ENCODE measurements around the gene LSR. TPM values are rescaled to one million over a fixed set of nuclear protein-coding genes. Genes with fewer than 3 reads are reported as not detected.
A peak's percentile ranks its signal among the peaks of the same experiment; 100 is the strongest.

The LSR gene
- total RNA-seq, 1 experiment from 2014 or later = 211 TPM

- POLR2A ChIA-PET = no interaction called here
- H3K4me3 ChIP-seq (replicated peaks in 1 of 2; ENCODE audit: low read depth in 1 of 2, low read length in 2 of 2) = no peak overlapping the region
- CTCF ChIA-PET = interaction anchor here (1.1 kb wide), 1 partner anchor 16 kb away, joined by 3 read pairs; no protein-coding TSS in a partner anchor
- peaks cover 8 to 31% of the 10 kb centered on the region in 2 experiments; a peak in 3 of 4 replicates for H3K4me1 ChIP-seq (ENCODE audit: control insufficient read depth in 1 of 2, insufficient read depth in 2 of 2, low read length in 2 of 2)
- H3K4me2 ChIP-seq (ENCODE audit: low read length) = no peak overlapping the region
- H2AFZ ChIP-seq (ENCODE audit: low read depth, low read length, poor library complexity, severe bottlenecking) = no peak overlapping the region
- TF ChIP-seq YY1 (IDR thresholded peaks at IDR 0.05; ENCODE audit: extremely low read depth, insufficient replicate concordance, low read depth, low read length) = no peak
- no peak for TF ChIP-seq CBX3 (IDR thresholded peaks at IDR 0.05; ENCODE audit: low read depth)
- no peak for TF ChIP-seq CEBPB (IDR thresholded peaks at IDR 0.05; ENCODE audit: low read depth)
- TF ChIP-seq CTCF (IDR thresholded peaks at IDR 0.05 in 2 of 3, conservative IDR thresholded peaks at IDR 0.05 in 1 of 3; ENCODE audit: borderline replicate concordance in 1 of 3, insufficient read depth in 1 of 3, low read depth in 2 of 3, low read length in 2 of 3) = no peak
- TF ChIP-seq EGR1 (IDR thresholded peaks at IDR 0.05; ENCODE audit: low read depth) = no peak
- H3K9me3 ChIP-seq (ENCODE audit: control insufficient read depth in 1 of 2, insufficient read depth in 1 of 2, low read depth in 1 of 2, low read length in 2 of 2) = no peaks in the 10 kb centered on the region
- H3K79me2 ChIP-seq (ENCODE audit: insufficient read depth, low read length) = no peaks in the 10 kb centered on the region
- no peaks in the 10 kb centered on the region for H3K27me3 ChIP-seq (ENCODE audit: insufficient read depth, low read length)
- no peaks in the 10 kb centered on the region for H4K20me1 ChIP-seq (ENCODE audit: insufficient read depth)
- no peaks in the 10 kb centered on the region for H3K9me2 ChIP-seq (ENCODE audit: insufficient read depth)
- ATAC-seq (no peak), DNase-seq (ENCODE audit: low read depth, low spot score) (no peak)
- intact Hi-C loops (cut with micrococcal nuclease) = no loop called here
- no peaks in the 10 kb centered on the region for H3K36me3 ChIP-seq (ENCODE audit: control insufficient read depth in 1 of 2, insufficient read depth in 2 of 2, low read length in 2 of 2)
- RAD21 ChIA-PET (ENCODE audit: low non-redundant PET in 1 of 2, low total read pairs in 2 of 2, uncharacterized antibody in 2 of 2, unreplicated experiment in 2 of 2) = no interaction called here
- no peak overlapping the region for H3K9ac ChIP-seq (ENCODE audit: low read length)
- BruUV-seq (replicated peaks) = no TSS peak
- no peak overlapping the region for H3K27ac ChIP-seq (ENCODE audit: low read depth, low read length)
Observed at GRCh38 chr19:35311901-35312665, 63.3 kb downstream of the LSR start.

- ChIA-PET CTCF (interaction anchor here (1.1 kb wide), 1 partner anchor 15 kb away, joined by 3 read pairs; no protein-coding TSS in a partner anchor), POLR2A (no interaction called here), RAD21 (ENCODE audit: low non-redundant PET in 1 of 2, low total read pairs in 2 of 2, uncharacterized antibody in 2 of 2, unreplicated experiment in 2 of 2) (no interaction called here)
- no peak overlapping the region for H3K27ac ChIP-seq (ENCODE audit: low read depth, low read length)
- no peak overlapping the region for H3K4me3 ChIP-seq (replicated peaks in 1 of 2; ENCODE audit: low read depth in 1 of 2, low read length in 2 of 2)
- H3K36me3 ChIP-seq (ENCODE audit: control insufficient read depth in 1 of 2, insufficient read depth in 2 of 2, low read length in 2 of 2) = no peaks in the 10 kb centered on the region
- no peaks in the 10 kb centered on the region for H3K9me2 ChIP-seq (ENCODE audit: insufficient read depth)
- H3K4me2 ChIP-seq (ENCODE audit: low read length) = peak overlapping the region; percentile 37
- no peak for DNase-seq (ENCODE audit: low read depth, low spot score)
- H3K4me1 ChIP-seq (ENCODE audit: control insufficient read depth in 1 of 2, insufficient read depth in 2 of 2, low read length in 2 of 2) = peaks cover 11 to 45% of the 10 kb centered on the region in 2 experiments
- H4K20me1 ChIP-seq (ENCODE audit: insufficient read depth) = no peaks in the 10 kb centered on the region
- H3K9ac ChIP-seq (ENCODE audit: low read length) = no peak overlapping the region
- BruUV-seq (replicated peaks) = no TSS peak
- no peaks in the 10 kb centered on the region for H3K79me2 ChIP-seq (ENCODE audit: insufficient read depth, low read length)
- no peaks in the 10 kb centered on the region for H3K27me3 ChIP-seq (ENCODE audit: insufficient read depth, low read length)
- no peak overlapping the region for H2AFZ ChIP-seq (ENCODE audit: low read depth, low read length, poor library complexity, severe bottlenecking)
- 0 out of 2 replicates have a peak, but pooled peaks have one; percentile 15 for ATAC-seq
- no peaks in the 10 kb centered on the region for H3K9me3 ChIP-seq (ENCODE audit: control insufficient read depth in 1 of 2, insufficient read depth in 1 of 2, low read depth in 1 of 2, low read length in 2 of 2)
- intact Hi-C loops (cut with micrococcal nuclease) = no loop called here
- TF ChIP-seq CTCF (IDR thresholded peaks at IDR 0.05 in 2 of 3, conservative IDR thresholded peaks at IDR 0.05 in 1 of 3; ENCODE audit: borderline replicate concordance in 1 of 3, insufficient read depth in 1 of 3, low read depth in 2 of 3, low read length in 2 of 3) (no peak), POLR2A (IDR thresholded peaks at IDR 0.05; ENCODE audit: borderline replicate concordance, extremely low read depth, insufficient read depth, insufficient read length) (no peak), ZBTB33 (IDR thresholded peaks at IDR 0.05; ENCODE audit: extremely low read depth, insufficient replicate concordance, low read length) (no peak), CEBPB (IDR thresholded peaks at IDR 0.05; ENCODE audit: low read depth) (no peak), ELF1 (IDR thresholded peaks at IDR 0.05; ENCODE audit: borderline replicate concordance, low read depth) (no peak), EGR1 (IDR thresholded peaks at IDR 0.05; ENCODE audit: low read depth) (no peak), EZH2phosphoT487 (IDR thresholded peaks at IDR 0.05; ENCODE audit: borderline replicate concordance) (no peak)
Observed at GRCh38 chr19:35313587-35313986, 64.8 kb downstream of the LSR start.
